ENCODE data around the gene CACNA1S.

DNA sequence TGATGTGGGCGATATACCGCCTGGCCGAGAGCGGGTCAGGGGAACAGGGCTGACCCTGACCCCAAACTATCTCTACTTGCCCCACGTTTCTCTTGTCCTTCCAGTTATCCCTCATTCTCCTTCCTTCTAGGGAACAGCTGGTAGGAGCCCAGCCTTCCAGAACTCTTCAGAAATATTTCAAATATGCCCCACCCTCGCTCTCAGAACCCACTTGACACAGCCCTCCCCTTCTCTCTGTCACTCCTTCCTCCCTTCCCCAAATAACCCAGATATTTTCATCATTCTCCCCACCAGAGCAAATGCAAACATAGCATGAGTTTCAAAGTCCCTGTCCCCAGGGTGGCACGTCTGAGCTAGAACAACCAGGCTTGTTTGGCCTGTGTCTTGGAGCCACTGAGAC is 1.1 kb downstream of the CACNA1S start:
- TF ChIP-seq SIN3A (IDR thresholded peaks at IDR 0.05; ENCODE audit: borderline replicate concordance, insufficient read depth, low read depth, low read length) (no peak), REST (IDR thresholded peaks at IDR 0.05; ENCODE audit: insufficient read depth in 1 of 2, low read depth in 2 of 2, low read length in 1 of 2) (no peak), TCF7L2 (IDR thresholded peaks at IDR 0.05; ENCODE audit: low read depth, low read length) (no peak)
- TF ChIP-seq, protein P1, sequence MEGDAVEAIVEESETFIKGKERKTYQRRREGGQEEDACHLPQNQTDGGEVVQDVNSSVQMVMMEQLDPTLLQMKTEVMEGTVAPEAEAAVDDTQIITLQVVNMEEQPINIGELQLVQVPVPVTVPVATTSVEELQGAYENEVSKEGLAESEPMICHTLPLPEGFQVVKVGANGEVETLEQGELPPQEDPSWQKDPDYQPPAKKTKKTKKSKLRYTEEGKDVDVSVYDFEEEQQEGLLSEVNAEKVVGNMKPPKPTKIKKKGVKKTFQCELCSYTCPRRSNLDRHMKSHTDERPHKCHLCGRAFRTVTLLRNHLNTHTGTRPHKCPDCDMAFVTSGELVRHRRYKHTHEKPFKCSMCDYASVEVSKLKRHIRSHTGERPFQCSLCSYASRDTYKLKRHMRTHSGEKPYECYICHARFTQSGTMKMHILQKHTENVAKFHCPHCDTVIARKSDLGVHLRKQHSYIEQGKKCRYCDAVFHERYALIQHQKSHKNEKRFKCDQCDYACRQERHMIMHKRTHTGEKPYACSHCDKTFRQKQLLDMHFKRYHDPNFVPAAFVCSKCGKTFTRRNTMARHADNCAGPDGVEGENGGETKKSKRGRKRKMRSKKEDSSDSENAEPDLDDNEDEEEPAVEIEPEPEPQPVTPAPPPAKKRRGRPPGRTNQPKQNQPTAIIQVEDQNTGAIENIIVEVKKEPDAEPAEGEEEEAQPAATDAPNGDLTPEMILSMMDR (IDR thresholded peaks at IDR 0.05): no peak

Measured in Panc1 (cell line).